Dedifferentiated amniotic fluid mesenchymal stem cell (primary cell): ENCODE data around the gene C1RL.

Experiments
- DNase-seq: peaks from one replicate; pipeline ENCODE4 v3.0.0-alpha.2; 2016; ENCODE audit errors: extremely low spot score

Gene C1RL

GRCh38 chr12:7092229-7092985, 16.6 kb downstream of the C1RL start, which contains the start of gene C1R:
C1R (minus strand) TSS chr12:7092445; CDS start chr12:7092388, 57 bp downstream.
- DNase-seq, result peak; percentile 87

GRCh38 chr12:7091660-7092228, 17.3 kb downstream of the C1RL start:
- no peak for DNase-seq

GRCh38 chr12:7091171-7091570, 17.8 kb downstream of the C1RL start:
- no peak for DNase-seq

GRCh38 chr12:7090222-7090998, 18.6 kb downstream of the C1RL start:
- no peak for DNase-seq

GRCh38 chr12:7089196-7089871, 19.7 kb downstream of the C1RL start:
- no peak for DNase-seq

- no peak for DNase-seq
Observed at GRCh38 chr12:7083125-7083524, 25.9 kb downstream of the C1RL start.

GRCh38 chr12:7081037-7081436, 28.0 kb downstream of the C1RL start:
- DNase-seq, result no peak

- DNase-seq, result peak; percentile 29
Observed at GRCh38 chr12:7079826-7080125, 29.2 kb downstream of the C1RL start.

GRCh38 chr12:7078163-7078562, 30.9 kb downstream of the C1RL start:
- no peak for DNase-seq

- no peak for DNase-seq
Observed at GRCh38 chr12:7076493-7076892, 32.5 kb downstream of the C1RL start.

GRCh38 chr12:7075939-7076338, 33.1 kb downstream of the C1RL start:
- peak; percentile 40 for DNase-seq

- no peak for DNase-seq
Observed at GRCh38 chr12:7075518-7075917, 33.5 kb downstream of the C1RL start.

GRCh38 chr12:7073946-7074345, 35.1 kb downstream of the C1RL start:
- no peak for DNase-seq

GRCh38 chr12:7072554-7072953, 36.5 kb downstream of the C1RL start:
- no peak for DNase-seq

GRCh38 chr12:7072035-7072434, 37.0 kb downstream of the C1RL start:
- no peak for DNase-seq

GRCh38 chr12:7069386-7069785, 39.6 kb downstream of the C1RL start:
- no peak for DNase-seq

- DNase-seq, result no peak
Observed at GRCh38 chr12:7068994-7069346, 40.0 kb downstream of the C1RL start.

- no peak for DNase-seq
Observed at GRCh38 chr12:7068240-7068993, 40.6 kb downstream of the C1RL start.

- no peak for DNase-seq
Observed at GRCh38 chr12:7067096-7067495, 41.9 kb downstream of the C1RL start.

- no peak for DNase-seq
Observed at GRCh38 chr12:7066596-7066995, 42.4 kb downstream of the C1RL start.

- DNase-seq, result no peak
Observed at GRCh38 chr12:7065073-7065623, 43.9 kb downstream of the C1RL start.
